Left hindlimb (tissue), 1 donor: ENCODE data around the gene RCN1.
"Not testable (repeated sequence)": the region's sequence is repeated elsewhere in the genome, so short reads cannot be mapped to it uniquely, and the experiment has no call there.

Experiments used
- DNase-seq: peaks from one replicate; pipeline ENCODE4 v3.0.0-alpha.2; 2018

RCN1 gene

DNA sequence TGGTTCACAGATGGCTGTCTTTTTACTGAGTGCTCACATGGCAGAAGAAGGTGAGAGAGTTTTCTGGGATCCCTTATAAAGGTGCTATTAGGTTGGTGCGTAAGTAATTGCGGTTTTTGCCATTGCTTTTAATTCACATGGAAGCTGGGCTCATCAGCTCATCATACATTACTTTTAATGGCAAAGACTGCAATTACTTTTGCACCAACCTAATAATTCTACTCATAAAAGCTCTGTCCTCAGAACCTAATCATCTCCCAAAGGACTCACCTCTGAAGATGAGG is 23.0 kb downstream of the RCN1 start:
- no peak for DNase-seq

DNA sequence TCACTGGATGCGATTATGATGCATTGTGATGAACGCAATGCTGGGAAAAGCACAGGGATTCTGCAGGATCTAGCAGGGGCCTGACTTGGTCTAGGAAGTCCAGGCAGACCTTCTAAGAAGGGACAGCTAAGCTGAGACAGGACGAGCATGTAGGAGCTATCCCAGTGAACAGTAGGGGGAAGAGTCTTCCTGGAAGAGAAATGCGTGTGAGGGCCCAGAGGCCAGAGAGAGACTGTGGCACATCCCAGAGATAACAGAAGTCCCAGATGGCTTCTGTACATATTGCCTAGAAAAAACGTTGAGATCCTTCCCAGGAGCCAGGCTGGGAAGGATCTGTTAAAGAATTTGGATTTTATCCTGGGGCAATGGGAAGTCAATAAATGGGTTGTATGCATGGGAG is 24.6 kb downstream of the RCN1 start:
- no peak for DNase-seq

DNA sequence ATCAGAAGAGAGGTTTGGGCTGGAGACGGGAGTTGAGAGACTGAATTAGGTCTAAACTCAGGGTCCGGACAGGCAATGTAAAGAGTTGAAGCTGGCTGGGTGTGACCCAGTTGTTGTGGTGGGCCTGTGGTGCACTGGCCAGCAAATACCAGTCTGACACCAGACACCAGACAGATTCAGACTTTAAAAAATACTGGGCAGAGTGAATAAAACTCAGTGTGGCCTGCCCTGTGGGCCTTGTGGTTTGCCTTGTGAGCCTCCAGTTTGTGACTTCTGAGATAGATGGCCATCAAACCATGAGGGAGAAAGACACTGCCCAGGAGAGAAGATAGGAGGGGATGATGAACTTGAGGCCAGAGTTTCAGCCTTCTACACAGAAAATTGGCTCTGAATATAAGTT is 25.8 kb downstream of the RCN1 start:
- DNase-seq = no peak

DNA sequence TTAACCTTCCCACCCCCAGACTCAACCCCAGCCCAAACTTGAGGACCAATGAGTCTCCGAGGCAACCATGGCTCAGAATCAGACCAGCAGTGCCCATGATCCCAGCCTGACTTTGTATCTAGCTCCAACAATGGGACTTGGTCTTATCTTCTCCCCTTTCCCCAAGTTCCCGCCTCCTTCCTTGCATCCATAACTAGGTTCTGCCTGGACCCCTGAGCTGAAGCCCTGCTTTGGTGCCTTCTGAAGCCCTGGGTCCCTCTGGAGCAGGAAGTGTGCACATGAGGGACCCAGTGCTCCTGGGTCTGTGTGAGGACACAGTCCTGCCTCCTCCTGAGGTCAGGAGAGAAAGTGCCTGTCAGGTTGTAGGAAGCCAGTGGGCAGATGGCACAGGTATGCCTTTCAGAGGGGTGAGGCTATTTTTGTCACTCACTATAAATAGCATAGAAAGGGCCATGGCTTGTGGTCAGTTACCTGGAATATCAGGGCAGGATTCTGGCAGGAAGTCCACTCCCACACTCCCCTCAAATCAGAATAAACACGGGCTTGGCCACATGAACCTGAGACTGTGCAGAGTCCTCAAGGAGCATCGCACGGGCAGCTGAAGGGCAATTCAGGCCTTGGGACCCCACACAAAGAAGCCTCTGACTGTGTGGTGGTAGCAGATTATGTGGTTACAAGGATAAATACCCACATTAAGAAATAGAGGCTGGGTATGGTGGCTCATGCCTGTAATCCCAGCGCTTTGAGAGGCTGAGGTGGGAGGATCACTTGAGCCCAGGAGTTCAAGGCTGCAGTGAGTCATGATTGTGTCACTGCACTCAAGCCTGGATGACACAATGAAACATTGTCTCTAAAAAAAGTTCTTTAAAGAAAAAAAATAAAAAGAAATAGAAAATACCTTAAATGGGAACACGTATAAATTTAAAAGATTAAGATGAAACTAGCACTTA is 27.4 kb downstream of the RCN1 start:
- no peak for DNase-seq

DNA sequence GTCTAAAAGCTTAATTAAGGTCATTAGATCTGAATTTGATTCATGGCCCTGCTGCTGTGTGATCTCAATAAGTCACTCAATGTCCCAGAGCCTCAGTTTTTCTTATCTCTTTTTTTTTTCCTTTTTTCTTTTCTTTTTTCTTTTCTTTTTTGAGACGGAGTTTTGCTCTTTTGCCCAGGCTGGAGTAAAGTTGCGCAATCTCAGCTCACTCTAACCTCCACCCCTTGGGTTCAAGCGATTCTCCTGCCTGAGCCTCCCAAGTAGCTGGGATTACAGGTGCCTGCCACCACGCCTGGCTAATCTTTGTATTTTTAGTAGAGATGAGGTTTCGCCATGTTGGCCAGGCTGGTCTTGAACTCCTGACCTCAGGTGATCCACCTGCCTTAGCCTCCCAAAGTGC is 28.3 kb downstream of the RCN1 start:
- not testable (repeated sequence) for DNase-seq

DNA sequence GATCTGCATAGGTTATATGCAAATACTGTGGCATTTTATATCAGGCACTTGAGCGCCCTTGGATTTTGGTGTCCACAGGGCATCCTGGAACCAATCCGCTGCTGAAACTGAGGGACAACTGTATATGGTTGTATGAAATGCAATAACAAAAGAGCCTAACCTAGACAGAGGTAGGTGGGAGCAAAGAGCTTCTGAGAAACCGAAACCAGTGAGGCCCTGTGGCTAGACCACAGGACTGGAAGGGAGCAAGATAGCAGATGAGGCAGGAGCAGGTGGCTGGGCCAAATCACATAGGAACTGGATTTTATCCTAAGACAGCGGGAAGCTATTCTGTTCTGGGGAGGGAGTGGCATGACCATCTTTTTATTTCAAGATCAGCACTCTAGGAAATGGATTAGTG is 30.1 kb downstream of the RCN1 start:
- DNase-seq = no peak

DNA sequence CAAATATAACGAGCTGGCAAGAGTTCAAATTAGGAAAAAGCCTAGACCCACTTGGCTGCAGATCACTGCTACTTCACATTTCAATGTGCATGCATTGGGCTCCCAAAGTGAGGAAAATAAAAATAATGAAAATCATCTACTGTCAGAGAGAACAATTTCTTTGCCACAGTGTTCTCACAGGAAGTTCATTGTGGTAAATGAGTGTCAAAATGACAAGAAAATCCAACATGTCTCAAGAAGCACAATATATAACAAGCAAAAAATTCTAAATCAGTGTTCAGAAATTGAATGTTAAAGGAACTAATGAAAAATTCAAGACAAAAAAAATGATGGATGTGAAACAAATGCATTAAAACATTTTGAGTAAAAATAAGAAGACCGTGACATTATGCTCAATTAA is 31.3 kb downstream of the RCN1 start:
- DNase-seq = no peak

DNA sequence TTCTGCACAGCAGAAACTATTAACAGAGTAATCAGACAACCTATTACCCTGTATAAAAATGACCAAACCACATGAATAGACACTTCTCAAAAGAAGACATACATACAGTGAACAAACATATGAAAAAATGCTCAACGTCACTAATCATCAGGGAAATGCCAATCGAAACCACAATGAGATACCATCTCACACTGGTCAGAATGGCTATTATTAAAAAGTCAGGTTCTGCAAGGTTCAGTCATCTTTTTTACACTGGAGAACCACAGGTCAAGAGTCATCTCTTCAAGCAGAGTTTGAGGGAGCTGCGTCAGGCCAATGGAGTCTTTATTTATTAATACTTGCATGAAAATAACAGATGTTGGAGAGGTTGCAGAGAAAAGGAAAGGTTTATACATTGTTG is 40.4 kb downstream of the RCN1 start:
- no peak for DNase-seq

DNA sequence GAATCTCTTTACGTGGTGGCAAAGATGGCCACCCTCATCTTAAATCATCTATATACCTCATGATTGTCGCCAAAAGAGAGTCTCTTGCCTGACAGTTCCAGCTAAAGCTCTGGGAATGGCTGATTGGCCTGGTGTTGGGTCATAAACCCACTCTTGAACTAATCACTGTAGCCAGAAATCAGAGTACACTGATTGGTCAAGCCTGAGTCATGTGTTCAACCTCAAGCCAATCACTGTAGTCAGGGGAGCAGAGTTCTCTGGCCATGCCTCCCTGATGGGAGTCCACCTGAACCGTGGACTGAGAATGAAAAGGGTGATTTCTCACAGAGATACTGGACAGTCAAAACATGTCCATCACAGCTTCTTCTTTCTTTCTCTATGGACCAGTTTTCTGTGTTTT is 45.8 kb downstream of the RCN1 start:
- DNase-seq = no peak

DNA sequence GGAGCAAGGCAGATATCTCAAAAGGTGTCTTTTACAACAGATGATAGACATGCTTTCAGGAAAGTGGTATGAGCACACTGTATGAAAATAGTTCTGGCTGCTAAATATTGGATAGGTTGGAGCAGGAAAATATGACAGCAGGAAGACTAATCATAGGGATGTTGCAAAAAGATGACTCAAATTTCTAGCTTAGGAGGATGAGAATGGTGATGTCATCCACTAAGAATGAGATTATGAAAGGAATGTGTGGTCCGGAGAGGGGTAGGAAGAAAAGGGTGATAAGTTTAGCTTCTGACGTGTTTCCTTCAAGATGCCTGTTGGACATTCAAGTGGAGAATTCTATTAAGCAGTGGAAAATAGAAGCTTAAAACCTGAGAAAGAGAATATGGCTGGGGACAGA is 46.4 kb downstream of the RCN1 start:
- no peak for DNase-seq

DNA sequence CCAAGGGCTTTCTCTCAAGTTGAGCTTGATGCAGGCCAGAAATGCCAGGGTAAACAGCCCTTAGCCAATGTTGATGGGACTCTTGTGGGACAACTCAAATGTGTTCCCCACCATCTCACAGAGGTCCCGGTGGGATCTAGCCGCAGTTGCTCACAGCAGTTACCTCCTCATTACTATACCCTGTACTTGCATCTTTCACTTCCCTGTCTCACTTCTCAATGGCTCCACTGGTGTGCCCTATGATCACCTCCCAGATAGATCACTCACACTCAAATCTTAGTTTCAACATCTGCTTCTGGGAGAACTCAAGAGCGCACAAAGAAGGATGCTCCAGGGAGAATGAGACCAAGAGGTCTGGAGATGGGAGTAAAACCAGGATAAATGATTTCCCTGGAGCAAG is 47.0 kb downstream of the RCN1 start:
- DNase-seq = no peak

DNA sequence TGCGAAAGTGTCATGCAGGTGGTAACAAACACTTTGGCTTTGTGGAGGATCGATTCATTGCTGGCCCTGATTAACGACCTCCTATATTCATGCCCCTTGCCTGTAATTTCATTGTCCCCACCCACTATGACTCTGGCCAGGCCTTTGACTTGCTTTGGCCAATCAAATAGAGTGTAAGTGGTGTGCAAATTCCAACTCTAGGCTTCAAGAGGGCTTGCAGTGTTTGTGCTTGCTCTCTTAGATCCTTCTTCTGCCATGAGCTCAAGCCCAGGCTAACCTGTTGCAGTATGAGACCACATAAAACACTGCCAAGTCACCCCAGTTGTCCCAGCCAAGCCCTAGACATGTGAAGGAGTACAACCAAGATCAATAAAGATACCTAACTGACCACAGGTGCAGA is 48.0 kb downstream of the RCN1 start:
- no peak for DNase-seq

DNA sequence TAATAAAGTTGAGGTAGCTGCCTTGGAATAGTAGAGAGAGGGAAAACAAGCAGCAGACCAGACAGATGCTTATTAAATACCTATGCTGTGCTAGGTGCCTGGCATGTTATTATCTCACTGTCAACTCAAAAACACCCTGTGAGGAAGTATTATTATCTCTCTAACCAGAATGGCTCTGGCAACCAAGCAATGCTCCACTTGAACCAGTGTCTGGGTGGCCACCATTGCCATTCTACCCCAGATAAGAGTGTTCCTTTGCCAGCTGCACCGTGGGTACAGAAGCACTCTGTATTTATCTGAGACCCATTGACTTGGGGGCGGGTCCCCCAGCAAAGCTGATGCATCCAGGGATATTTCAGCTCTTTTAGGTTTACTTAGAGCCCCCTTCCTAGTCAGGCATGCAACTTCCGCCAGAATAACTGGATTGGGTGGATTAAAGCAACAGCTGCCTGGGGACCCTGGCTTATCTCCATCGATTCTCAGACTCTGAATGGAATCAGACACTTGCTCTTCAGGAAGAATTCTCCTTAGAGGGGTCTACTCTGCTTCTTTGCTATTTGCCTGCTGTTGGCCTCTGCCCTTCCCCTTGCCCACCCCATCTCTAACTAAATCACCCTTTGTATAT is 49.1 kb downstream of the RCN1 start:
- no peak for DNase-seq

DNA sequence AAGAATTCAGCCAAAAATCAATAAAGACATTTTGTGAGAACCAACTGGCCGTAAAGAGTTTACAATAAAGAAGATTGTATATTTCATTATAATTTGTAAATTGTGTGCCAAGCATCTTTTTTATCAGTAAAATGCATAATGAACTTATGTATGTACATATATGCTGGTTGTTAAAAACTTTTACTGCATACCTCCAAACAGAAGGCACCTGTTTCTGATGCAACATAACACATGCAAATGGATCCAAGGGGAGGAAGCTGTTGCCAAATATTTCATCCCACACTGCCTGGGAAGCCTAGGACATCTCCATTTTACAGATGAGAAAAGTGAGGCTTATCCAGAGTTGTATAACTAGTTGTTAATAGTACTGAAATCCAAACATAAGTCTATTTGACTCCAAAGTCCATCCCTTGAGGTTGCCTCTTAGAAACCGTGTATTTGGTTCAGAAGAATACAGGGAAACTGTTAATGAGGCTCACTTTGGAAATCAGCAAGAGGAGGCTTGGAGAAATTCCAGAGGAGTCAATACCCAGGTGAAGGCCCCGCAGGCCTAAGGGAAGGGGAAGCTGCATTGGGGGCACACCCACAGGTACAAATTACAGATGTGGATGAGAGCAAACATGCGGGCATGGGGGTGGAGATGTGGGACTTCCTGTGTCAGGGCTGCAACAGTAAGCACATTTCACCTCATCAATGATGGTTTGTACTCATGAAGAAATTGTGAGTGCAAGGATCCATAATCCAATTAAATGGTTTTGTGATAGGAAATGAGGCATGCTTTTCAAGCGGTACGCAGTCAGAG is 51.1 kb downstream of the RCN1 start:
- no peak for DNase-seq

DNA sequence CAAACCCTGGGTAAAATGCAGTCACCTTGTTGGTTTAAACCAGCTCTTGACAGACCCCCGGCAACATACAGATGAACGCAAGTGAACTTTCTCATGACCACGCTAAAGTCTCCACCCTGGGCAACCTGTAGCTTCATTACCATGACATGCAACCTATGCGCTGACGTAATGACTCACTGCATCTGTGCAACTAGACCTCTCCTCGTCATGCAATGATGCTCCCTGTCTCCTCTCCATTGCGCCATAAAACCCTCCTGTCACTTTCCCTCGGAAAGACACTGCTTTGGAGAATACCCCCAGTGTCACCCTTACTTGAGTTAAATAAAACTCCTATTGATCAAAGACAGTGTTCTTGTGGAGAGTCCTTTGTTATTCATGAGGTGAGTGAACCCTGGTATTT is 52.5 kb downstream of the RCN1 start:
- DNase-seq = no peak

DNA sequence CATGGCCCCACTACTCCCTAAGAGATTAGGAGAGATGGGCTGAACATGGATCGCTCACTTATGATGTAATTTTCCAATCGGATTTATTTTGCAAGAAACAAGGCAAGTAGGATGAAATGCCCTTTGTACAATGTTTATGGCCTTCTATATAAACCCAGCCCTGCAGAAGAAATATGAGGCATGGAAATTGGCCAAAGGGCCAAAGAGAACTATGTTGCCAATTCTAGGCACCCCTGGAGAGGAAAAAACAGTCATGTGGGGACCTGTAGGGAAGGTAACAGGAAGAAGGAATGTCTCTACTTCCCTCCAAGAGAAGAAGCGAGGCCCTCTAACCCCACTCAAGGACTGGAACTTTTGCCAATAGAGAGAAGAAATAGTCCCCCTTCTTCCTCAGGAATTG is 54.4 kb downstream of the RCN1 start:
- DNase-seq = no peak

DNA sequence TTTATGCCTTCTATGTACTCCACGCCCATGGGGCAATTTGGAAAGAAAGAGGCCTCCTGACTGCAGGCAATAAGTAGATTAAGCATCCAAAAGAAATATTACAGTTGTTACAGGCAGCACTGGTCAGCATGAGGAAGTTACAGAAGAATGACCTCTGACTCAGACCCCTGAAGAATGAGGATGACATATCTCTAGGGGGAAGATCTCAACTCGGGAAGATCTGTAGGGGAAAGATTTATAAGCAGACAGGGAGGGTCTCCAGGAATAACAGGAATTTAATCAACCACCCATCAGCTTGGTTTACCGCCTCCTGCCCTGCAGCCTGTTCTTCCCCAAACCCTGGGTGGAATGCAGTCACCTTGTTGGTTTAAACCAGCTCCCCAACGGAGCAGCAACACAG is 58.0 kb downstream of the RCN1 start:
- no peak for DNase-seq

DNA sequence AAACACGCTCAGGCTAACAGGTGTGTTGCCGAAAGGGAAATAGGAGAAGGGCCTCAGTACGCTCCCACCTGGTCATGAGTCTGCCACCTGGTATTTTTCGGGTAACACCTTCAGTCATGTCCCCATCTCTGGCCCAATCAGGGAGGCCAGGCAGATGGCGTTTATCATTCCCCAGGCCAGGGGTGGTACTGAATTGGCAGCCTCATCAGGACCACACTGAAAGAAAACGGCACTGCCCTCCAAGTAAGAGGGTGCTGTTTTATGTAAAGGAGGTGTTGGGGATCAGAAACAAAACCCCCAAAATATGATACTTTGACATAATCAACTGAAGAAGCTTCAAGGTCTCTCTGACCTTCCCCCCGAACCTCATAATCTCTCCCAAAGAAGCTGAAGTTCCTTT is 58.9 kb downstream of the RCN1 start:
- no peak for DNase-seq

DNA sequence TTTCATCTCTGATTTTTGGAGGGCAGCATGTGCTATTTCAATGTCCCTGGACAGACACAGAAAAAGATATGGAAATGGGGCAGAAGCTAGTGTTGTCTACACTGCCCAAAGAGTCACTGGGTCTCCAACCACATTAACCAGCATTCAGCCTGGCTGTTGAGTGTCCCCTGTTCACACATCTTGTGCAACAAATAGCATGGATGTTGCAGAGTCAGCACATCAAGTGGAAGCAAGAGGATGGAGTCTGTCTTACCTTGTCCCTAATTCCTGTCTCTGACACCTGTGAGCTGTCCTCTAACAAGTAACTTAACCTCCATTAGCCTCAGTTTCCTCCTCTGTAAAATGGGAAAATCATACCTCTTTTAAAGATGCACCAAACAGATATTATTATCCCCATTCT is 60.2 kb downstream of the RCN1 start:
- no peak for DNase-seq

DNA sequence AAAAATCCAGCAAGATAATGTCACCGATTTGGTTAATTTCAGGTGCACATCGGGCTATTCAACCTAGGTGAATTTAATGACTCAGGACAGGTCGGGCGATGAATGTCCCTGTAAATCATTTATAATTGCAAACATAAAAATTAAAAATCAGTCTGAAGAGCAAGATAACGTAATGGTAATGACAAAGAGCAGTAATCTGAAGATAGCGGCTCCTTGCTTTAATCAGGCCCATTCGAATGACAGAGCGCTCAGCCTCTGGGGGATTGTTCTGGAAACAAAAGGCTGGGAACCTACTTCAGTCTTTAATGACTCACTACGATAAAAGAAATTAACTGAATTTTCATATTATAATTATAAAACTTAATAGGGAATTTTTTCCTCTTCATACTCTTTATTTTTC is 61.3 kb downstream of the RCN1 start:
- no peak for DNase-seq

DNA sequence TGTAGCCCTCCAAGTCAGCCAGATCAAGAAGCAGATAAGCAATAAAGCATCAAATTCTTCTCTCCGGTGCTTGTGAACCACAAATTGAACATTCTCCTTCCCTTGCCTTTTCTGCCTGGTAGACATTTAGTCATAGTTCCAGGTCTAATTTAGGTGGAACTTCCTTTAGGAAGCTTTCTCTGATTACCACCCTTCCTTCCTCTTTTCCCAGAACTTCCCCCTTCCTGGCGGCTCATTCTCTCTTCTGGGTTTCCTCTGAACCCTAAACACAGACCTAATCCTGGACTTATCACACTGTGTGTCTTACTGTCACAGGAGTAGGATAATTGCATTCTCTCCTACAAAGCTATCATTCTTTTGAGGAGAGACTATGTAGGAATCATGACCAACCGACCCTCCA is 61.9 kb downstream of the RCN1 start:
- DNase-seq = no peak

DNA sequence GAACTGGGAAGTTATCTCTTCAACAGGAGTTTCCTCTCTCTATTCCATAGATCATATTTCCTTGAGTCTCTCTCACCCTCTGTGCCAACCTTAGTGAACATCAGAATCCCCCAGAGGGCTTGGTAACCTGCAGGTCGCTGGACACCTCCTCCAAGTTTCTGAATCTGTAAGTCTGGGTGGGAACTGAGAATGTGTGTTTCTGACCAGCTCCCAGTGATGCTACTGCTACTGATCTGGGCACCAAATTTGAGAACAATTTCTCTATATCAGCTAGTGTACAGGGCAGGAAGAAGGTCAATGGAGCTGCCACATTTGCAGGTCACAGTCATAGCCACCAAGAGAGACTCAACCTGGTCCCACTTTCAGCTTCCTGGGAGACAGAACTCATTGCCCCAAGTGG is 62.9 kb downstream of the RCN1 start:
- DNase-seq = no peak

DNA sequence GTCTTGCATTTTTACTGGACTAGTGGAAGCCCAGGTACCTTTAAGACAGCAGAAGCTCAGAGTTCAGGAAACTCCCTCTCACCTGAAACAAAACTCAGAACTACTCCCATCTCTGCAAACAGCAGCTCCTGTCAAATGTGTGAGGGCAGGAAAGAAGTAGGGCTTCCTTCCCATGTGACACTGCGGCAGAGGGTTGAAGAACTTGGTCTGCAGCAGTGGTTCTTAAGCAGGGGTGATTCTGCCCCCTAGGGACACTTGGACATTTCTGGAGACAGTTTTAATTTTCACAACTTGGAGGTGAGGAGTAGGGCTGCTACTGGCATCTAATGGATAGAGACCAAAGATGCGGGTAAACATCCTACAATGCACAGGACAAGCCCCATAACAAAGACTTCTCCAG is 63.4 kb downstream of the RCN1 start:
- DNase-seq = no peak
